ENCODE data around the gene GM2A.

GM2A gene

DNA sequence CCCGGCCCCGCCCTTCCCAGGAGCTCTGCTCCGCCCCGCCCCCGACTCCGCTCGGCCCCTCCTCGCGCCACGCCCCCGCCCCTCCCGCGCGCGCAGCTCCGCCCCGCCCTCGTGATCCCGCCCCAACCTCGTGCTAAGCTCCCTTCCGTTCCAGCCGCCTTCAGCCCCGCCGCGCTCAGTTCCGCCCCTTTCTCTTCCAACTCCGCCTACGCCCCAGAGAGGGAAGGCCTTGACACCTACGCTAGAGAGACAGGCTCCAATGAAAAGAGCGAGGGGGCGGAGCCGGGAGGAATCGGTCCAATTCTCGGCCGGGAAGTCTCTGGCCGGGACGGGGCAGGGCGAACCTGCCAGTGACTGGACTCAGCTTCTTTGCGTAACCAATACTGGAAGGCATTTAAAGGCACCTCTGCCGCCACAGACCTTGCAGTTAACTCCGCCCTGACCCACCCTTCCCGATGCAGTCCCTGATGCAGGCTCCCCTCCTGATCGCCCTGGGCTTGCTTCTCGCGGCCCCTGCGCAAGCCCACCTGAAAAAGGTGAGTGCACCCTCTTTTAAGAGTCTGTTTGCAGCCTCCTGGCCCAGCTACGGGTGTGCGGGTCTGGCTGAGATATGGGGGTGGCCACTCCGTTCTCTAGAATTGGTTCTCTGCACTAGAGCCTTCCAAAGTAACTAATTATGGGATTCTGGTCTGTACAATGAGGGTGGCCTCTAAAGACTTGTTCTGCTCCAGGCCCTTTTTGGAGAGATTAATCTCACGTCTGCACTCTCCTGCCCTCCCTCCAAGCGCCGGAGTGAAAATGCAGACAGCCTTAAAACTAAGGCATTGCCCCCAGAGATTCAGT, at the start of gene GM2A:
Gene GM2A (plus strand): TSS at position 424 of the 843 bp plus-strand sequence. CDS start 32 bp downstream, at position 456.
- DNase-seq = peak; percentile 86

DNA sequence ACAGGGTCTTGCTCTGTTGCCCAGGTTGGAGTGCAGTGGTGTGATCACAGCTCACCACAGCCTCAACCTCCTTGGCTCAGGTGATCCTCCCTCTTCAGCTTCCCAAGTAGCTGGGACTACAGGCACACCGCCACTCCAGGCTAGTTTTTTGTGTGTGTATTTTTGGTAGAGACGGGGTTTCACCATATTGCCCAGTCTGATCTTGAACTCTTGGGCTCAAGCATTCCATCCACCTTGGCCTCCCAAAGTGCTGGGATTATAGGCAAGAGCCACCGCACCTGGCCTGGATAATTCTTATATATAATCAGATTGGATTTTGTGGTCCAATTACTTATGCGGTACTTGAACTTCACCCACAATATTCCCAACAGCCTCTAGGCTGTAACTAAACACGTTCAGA, 48.9 kb upstream of the GM2A start:
- no peak for DNase-seq

DNA sequence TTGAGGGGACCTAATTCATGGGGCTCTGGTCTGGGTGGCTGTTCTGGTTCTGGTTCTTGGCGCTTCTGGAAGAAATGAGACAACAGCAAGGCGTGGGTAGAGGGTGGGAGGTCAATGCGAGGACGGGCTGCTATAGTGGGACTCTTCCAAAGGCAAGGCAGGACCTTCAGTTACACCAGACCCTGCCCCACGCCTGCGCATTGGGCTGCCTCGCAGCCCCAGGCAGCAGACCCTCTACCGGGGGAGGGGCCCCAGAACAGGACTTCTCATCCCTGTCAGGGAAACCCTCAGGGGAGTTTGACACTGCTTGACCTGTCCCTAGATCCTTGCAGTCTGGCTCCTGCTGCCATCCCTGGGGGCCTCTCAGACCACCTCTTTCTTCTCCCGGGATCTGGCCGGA, 47.6 kb upstream of the GM2A start:
- DNase-seq = no peak

DNA sequence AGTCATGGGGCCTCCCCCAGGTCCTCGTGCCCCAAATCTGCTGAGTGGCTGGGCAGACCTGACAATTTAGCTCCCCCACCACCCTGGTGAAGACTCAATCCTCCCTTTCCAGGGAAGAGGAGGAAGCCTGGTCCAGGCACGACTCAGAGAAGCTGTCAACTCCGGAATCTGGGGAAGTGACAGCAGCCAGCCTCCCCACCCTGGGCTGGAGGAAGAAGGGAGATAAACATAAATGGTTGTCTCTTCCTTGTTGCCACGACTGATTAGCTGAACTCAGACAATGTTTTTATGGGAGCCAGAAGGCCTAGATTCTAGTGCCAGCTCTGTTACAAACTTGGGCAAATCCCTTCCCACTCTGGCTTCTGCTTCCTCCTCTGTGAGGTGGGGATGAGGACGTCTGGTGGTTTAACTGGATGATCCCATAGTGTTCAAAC, 44.5 kb upstream of the GM2A start:
- DNase-seq = no peak

DNA sequence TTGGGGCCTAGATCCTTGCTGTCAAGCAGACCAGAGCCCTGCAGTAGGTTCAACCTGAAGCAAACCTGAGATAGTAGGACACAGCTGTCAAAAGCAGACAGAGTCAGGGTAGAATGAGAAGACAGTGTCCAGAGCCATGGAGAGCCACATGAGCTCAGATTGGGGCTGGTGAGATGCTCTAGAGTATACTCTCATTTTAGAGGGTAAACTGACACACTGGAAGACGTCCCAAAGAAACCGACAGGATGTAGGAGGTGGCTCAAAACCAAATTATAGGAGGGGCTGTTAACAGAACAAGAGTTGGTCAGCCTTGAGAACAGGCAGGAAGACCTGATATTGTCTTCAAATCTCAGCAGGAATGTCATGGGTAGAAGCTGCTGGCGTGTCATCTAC, 40.6 kb upstream of the GM2A start:
- no peak for DNase-seq

DNA sequence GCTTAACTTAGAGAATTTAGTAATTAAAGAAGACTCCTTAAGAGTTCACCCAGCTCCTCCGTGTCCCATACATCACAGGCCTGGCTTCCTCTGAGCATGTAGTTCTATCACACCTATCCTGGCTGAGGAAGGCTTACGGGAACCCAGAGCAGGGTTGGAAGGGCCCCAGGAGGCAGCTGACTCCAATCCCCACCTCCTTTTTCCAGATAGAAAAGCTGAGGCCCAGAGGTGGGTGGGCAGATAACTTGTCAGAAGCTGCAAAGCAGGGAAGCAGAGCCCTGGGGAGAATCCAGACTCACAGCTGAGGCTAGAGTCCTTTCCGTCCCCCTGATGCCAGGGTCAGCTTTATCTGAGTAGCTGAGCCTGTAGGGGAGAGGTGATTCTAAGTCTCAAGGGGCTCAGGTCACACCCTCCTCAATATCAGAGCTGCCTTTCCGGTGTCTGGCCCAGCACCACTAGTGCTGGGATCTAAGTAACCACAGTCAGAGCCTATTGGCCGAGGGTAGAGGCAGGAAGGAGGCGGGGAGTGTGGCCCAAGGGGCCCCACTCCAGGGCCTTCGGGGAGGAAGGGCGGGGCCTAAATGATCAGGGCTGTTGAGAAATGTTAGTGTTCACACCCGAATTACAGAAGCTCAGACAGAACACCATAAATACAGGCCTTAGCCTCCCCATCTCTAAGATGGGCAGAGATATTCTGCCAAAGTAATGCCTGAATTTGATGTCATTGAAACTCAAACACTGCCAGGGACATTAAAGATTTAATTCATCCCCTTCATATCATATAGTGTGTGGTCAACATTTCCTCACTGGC, 39.0 kb upstream of the GM2A start:
- no peak for DNase-seq

DNA sequence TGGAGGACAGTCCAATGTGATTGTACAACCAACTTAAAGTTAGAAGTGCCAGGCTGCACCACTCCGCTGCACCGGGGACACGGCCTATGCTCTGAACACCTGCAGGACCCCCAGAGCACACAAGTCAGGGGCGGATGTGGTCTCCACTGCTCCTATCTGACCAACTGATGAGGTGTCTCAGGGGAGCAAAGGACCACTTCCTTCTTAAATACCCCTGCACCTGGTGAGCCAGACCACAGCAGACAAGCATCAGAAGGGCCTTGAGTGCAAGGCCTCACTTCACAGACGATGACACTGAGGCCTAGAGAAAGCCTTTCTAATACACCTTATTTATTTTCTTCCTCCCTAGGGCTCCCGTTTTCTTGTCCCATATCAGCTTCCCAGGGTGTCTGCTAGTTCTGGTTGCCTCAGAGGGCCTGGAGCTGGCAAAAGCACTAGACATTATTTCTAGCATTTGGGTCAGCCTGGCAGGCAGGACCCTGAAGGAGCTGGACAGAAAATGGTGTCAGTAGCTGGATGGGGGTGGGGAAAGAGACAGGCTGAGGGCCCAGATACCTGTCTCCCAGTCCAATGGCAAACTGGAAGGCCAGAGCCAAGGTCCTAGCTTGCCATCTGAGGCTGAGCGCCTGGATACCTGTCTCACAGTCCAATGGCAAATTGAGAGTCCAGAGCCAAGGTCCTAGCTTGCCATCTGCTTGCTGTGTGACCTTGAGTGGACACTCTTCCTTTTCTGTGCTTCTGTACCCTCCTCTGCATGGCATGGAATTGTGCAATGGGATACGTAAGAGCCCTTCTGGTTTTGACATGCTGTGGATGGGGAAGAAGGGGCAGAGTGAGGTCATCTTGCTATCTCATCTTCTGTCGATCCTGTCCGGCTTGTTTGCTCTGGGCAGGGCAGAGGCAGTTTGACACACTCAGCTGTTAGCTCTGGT, 38.1 kb upstream of the GM2A start:
- DNase-seq = no peak

DNA sequence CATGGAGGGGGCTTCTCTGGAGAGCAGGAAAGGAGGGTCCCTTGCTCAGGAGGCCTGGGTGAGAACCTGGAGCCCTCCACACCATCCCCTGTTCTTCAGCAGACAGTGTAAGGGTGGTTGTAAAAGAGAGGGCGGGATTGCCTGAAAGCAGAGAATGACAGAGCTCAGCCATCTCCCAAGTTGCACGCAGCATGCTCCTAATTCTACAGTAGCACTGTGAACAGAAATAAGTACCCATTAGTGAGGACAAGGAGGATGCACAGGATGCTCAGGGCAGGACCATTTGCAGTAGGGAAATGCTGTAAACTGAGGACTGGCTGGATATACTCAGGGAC, 37.5 kb upstream of the GM2A start:
- no peak for DNase-seq

DNA sequence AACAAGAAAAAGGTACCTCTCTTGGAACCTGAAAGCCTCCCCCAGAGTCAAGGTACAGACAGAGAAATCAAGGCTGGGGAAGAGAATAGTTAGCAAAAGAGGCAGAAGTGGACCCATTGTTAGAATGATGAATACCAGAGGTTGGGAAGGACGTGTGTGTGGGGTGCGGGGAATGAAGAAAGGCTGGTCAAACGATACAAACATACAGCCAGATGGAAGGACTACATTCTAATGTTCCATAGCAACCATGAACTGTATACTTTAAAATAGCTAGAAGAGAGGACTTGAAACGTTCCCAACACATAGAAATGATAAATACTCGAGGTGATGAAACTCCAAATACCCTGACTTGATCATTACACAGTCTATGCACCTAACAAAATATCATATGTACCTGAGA, 36.2 kb upstream of the GM2A start:
- DNase-seq = no peak

DNA sequence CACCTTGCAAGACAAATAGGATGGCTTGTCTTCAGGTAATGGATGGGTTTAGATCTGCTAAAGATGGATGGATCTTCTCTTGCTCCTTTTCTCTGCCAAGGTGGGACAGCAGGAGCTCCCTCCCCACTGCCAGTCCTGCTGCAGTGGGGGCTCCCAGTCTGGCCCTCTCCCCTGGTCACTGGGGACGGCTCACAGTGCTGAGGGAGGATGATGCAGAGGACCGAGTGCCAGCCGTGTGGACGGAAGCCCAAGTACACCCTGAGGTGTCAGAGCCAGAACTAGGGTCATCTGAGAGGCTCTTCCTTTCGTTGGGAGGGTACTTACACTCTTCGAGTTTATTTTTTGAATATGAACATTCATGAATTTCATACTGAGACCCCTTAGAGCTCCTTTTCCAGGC, 34.8 kb upstream of the GM2A start:
- no peak for DNase-seq

DNA sequence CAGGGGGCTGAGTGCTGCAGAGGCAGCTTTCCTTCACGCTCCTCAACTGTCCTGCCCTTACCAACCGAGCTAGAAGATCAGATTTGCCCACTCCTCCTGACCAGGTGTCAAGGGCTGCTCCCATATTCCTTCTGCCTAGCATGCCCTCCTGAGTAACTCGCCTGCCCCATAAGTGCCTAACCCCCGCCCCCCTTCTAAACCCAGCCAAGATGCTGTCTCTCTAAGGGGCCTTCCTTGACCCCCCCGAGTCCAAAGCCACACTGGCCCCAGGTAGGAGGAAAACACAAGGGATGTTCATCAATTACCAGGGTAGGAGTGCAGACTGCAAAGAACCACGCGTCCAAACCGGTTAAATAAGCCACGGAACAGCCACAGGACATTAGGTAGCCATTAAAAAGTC, 33.8 kb upstream of the GM2A start:
- DNase-seq = no peak

DNA sequence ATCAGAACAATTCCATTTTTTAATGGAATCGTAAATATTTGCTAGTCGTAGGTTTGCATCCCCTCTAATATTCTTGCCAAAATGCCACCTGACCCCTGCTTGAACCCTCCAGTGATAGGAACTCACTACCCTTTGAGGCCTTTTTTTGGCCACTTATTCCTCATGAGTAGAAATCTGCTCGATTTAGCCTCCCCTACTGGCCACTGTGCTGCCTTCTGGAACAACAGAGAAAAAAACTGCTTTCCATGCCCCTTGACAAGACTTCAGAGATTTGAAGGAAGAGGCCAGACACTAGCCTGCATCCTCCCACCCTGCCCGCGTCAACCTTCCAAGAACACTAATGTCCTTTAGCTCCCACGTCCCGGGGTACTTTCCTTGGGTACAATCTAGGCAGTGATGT, 33.2 kb upstream of the GM2A start:
- no peak for DNase-seq

DNA sequence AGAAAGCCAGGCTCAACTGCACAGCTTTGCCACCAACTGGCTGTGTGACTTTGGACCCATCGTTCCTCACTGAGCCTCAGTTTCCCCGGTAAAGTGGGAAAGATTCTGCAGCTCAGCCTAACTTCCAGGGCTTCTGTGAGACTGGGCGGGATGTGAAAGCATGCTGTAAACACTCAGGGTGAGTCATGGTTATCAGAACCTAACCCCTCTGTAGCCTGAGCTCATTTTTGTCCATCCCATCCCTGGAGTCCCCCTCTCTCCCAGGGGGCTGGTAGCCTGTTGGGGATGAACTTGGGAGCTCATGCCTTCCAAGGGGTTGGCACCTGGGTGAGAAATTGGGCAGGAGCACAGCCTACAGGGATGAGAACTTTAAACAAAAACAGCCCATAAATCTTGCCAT, 31.4 kb upstream of the GM2A start:
- DNase-seq = no peak

DNA sequence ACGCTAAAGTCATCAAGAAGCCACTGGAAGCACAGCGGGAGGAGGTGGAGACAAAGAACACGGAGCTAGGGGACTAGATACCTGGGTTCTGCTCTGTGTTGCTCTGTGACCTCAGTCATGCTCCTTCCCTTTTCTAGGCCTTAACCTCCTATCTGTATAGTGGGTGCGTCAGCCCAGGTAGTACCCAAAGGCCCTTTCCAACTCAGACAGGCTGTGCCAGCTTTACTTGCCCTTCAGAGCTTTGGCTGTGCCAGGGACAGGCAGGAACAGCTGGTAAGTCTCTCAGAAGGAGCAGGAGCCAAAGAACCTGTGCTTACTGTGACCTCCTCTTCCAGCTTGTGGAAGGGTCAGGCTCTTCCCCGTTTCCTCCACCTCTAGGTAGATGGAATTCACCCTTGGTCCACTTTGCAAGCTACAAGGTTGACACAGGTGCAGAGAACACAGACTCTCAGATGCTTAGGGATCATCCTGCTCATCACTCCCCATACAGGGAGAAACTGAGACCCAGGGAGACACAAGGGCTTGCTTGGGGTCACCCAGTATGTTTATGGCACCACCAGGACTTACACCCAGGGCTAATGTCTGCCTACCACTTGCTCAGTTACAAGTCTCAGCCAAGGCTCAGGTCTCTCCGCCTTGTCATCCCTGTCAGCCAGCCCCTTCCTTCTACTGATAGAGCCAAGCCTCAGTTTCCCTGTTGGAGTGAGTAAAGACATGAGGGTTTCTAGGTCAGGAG, 30.8 kb upstream of the GM2A start:
- DNase-seq = no peak

DNA sequence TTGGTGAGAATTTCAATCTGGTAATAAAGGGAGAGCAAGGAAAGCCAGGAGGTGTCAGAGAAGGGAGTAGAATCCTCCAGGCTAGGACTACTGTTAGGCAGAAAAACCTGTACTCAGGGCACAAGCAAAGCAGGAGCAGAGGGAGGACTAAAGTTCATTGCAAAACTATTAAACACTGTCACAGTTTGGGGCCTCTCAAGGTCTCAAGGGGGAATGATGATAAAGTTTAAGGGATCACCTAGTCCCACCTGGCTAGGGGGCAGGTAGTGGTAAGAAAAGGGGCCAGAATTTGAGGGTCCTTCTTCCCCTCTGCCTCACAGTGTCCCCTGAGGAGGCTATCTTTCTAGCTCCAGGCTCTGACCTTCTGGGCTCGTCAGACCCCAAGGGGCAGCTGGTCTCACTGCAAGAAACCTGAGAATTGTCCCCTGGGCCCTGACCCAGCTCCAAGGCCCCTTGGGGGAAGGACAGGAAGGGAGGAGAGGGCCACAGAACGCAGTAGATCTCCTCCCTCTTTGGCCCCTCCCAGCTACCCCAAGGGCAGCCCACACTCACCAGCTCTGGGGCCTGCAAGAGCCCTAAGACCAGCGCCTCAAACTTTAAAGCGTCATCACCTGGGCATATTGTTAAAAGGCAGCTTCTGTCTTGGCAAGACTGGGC, 30.1 kb upstream of the GM2A start:
- DNase-seq = no peak

DNA sequence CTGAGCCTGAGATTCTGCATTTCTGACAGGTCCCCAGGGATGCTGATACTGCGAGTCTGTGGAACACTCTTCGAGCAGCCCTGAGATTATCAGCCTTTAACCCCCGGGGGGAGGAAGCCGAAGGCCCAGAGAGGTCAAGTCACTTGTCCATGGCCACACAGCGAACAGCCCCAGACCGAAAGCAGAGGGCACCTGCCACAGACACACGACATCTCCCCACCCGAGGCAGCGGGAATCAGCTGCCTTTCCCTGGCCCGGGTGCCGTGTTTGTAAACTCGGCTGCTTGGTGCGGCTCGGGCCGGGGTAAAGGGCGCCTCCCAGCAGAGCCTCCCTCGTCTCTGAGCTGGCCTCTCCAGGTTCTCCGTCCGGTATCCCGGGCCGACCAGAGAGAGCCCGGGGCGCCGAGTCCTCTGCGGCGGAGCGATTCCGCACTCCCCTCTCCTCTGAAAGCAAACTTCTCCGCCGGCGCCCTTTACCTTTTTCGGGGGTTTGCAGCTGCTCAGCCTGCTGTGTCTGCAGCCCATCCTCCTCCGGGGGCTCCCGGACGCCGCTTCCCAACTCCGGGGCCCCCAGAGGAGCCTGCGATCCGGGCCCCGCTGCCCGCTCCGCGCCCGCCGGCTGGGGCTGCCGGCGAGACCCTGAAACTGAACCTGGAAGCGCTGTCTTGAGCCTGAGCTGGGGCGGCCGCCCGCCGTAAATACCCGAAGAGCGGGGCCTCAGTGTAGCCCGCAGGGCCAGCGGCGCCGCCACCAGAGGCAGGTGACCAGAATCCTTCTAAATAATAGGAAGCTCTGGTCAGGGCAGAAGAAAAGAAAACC, 29.3 kb upstream of the GM2A start, which contains the start of gene CCDC69:
Gene CCDC69 (minus strand): TSS at position 646 of the 818 bp plus-strand sequence. CDS start 122 bp downstream, at position 524.
- DNase-seq = no peak

DNA sequence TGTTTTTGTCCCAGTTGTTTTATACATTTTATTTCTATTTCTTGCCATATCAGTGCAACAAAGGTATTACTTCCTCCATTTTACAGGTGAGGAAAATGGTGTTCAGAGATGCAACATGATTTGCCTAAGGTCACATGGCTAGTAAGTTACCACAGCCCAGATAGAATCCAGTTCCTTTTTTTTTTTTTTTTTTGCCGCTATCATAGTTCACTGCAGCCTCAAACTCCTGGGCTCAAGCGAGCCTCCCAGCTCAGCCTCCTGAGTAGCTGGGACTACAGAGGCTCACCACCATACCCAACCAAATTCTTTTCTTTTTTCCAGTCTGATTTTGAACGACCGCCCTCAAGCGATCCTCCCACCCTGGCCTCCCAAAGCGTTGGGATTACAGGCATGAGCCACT, 28.6 kb upstream of the GM2A start:
- no peak for DNase-seq

DNA sequence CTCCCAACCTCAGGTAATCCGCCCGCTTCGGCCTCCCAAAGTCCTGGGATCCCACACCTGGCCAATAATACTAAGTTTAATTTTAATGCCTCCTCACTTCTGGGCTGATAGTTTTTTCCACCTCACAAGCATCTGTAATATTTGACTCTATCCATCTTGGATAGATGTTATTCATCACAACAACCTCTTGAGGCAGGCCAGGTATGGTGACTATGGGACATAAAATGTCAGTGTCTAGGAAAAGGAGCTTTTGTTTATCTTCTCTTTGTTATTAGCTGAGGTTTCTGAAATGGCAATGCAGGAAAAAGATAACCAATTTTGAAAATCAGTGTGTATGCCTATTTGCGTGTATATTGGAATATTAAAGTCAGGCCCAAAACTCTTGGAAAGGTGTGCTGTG, 27.9 kb upstream of the GM2A start:
- DNase-seq = no peak

DNA sequence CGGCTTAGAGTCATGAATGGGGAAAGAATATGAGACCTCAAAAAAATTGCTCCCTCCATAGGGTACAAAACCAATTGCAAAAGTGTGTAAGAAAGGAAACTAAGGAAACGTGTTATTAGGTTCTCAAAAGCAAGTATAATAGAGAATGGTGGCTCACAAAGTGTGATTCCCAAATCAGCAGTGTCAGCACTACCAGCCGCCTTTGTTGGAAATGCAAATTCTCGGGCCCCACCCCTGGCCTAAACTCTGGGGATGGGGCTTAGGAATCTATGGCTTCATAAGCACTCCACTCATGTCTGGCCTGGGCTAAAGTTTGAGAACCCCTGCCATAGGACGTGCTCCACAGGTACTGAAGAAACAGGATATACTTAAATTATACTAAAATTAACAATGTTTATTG, 27.5 kb upstream of the GM2A start:
- DNase-seq = no peak

DNA sequence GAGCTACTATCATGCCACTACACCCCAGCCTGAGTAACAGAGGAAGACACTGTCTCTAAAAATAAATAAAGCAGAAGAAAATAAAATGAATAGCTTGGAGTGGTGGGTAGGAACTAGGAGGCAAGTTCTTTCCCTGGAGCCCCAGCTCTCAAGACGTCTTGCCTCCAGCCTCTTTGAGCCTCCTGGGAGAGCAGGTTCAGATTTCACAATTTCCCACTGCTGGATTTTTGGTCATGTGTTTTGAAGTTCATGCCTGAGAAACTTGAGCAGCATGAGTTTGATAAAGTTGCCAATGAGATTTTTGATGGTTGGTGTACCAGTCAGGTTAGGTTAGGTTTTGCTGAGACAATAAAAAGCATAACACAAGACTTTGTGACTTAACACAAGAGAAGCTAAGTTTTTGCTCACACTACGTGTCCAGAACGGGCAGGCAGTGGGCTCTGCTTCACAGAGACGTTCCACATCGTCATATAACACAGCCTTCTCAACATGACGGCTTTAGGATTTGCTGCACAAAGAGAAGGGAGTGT, 25.0 kb upstream of the GM2A start:
- DNase-seq = no peak

DNA sequence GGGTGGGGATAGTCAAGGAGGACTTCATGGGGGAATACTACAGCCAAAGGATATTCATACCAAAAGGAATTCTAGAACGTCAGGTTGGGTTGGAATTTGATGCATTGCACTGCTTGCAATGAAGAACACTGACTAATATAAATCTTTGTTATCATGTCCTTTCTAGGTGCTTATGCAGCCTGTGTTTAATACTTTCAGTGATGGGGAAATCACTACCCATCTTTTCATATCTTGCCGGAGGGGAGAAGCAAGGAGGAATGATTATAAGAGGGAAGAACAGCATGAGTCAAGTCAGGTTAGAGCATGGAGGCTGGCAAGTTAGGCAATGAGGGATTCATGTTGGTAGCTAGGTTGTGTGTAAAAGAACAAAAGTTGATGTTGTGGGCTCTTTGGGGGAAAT, 24.0 kb upstream of the GM2A start:
- no peak for DNase-seq
